ENCODE results near the gene ZNF609.

GRCh38 chr15:64522226-64522823, 61.9 kb downstream of the ZNF609 start:
- TF ChIP-seq CTCF (IDR thresholded peaks at IDR 0.05; ENCODE audit: poor library complexity) (no peak), EZH2phosphoT487 (IDR thresholded peaks at IDR 0.05; ENCODE audit: low read depth, severe bottlenecking, unreplicated experiment) (no peak)
